ENCODE measurements around the gene CPSF7. TPM values are rescaled to one million over a fixed set of nuclear protein-coding genes. Genes with fewer than 3 reads are reported as not detected.

Gene CPSF7
- total RNA-seq, 1 experiment from 2014 or later: 51.1 TPM

- H3K4me2 ChIP-seq (ENCODE audit: low read length): no peak overlapping the region
- H2AFZ ChIP-seq (ENCODE audit: low read length): no peak overlapping the region
- DNase-seq: no peak
- no peak overlapping the region for H3K4me3 ChIP-seq (ENCODE audit: low read length)
- H3K4me1 ChIP-seq (ENCODE audit: insufficient read depth, low read length): peaks cover 17% of the 10 kb centered on the region
- H3K27ac ChIP-seq (ENCODE audit: low read length): no peak overlapping the region
- H4K20me1 ChIP-seq (ENCODE audit: low read length): no peaks in the 10 kb centered on the region
- BruUV-seq (replicated peaks): no TSS peak
- no peaks in the 10 kb centered on the region for H3K9me3 ChIP-seq (ENCODE audit: low read length)
- no peak for ATAC-seq
- peaks cover 9% of the 10 kb centered on the region for H3K36me3 ChIP-seq (ENCODE audit: low read depth, low read length)
- no peaks in the 10 kb centered on the region for H3K27me3 ChIP-seq (ENCODE audit: low read length)
- peaks cover 42% of the 10 kb centered on the region for H3K79me2 ChIP-seq (ENCODE audit: low read length)
- ChIA-PET POLR2A (ENCODE audit: unreplicated experiment) (interaction anchor here (0.6 kb wide), 1 partner anchor 49 kb away, joined by 5 read pairs; no protein-coding TSS in a partner anchor), CTCF (no interaction called here)
- no peaks in the 10 kb centered on the region for H3F3A ChIP-seq (ENCODE audit: low read length, unreplicated experiment)
- TF ChIP-seq EZH2 (IDR thresholded peaks at IDR 0.05; ENCODE audit: low read length, unreplicated experiment) (no peak), EZH2phosphoT487 (IDR thresholded peaks at IDR 0.05; ENCODE audit: borderline replicate concordance, low read length) (no peak), CTCF (conservative IDR thresholded peaks at IDR 0.05; ENCODE audit: low read depth, low read length) (no peak)
- intact Hi-C loops (cut with micrococcal nuclease): no loop called here
- no peak overlapping the region for H3K9ac ChIP-seq (ENCODE audit: low read length)
- H3K9me2 ChIP-seq (replicated peaks; ENCODE audit: low read length): no peaks in the 10 kb centered on the region
These were observed 70.3 kb downstream of the CPSF7 start for GRCh38 chr11:61359516-61359915.

- POLR2A ChIA-PET (ENCODE audit: unreplicated experiment): no interaction called here
- Histone ChIP-seq H3K4me2 (ENCODE audit: low read length) (no peak overlapping the region), H3K4me1 (ENCODE audit: insufficient read depth, low read length) (peaks cover 13% of the 10 kb centered on the region), H2AFZ (ENCODE audit: low read length) (no peak overlapping the region), H4K20me1 (ENCODE audit: low read length) (no peaks in the 10 kb centered on the region), H3F3A (ENCODE audit: low read length, unreplicated experiment) (no peaks in the 10 kb centered on the region), H3K27ac (ENCODE audit: low read length) (no peak overlapping the region), H3K4me3 (ENCODE audit: low read length) (no peak overlapping the region), H3K79me2 (ENCODE audit: low read length) (peaks cover 33% of the 10 kb centered on the region), H3K27me3 (ENCODE audit: low read length) (no peaks in the 10 kb centered on the region), H3K36me3 (ENCODE audit: low read depth, low read length) (no peaks in the 10 kb centered on the region), H3K9me3 (ENCODE audit: low read length) (no peaks in the 10 kb centered on the region), H3K9me2 (replicated peaks; ENCODE audit: low read length) (no peaks in the 10 kb centered on the region), H3K9ac (ENCODE audit: low read length) (no peak overlapping the region)
- ATAC-seq (no peak), DNase-seq (no peak)
- CTCF ChIA-PET: no interaction called here
- intact Hi-C loops (cut with micrococcal nuclease): no loop called here
- TF ChIP-seq EZH2phosphoT487 (IDR thresholded peaks at IDR 0.05; ENCODE audit: borderline replicate concordance, low read length) (no peak), CTCF (conservative IDR thresholded peaks at IDR 0.05; ENCODE audit: low read depth, low read length) (no peak), EZH2 (IDR thresholded peaks at IDR 0.05; ENCODE audit: low read length, unreplicated experiment) (no peak)
- no TSS peak for BruUV-seq (replicated peaks)
These were observed 71.2 kb downstream of the CPSF7 start for GRCh38 chr11:61358566-61358965.

DNA sequence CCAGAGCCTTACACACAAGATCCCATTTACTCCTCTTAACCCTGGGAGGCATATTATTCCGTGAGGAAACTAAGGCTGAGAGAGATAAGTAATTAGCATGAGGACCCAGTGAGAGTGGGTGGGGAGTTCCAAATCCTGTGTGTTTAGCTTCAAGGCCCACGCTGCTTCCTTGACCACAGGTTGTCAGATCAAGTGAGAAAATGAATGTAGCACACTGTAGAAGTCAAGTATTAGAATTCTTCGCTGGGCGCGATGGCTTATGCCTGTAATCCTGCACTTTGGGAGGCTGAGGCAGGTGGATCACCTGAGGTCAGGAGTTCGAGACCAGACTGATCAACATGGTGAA lies 71.9 kb downstream of the CPSF7 start:
- no peak overlapping the region for H2AFZ ChIP-seq (ENCODE audit: low read length)
- TF ChIP-seq CTCF (conservative IDR thresholded peaks at IDR 0.05; ENCODE audit: low read depth, low read length) (no peak), EZH2phosphoT487 (IDR thresholded peaks at IDR 0.05; ENCODE audit: borderline replicate concordance, low read length) (no peak), EZH2 (IDR thresholded peaks at IDR 0.05; ENCODE audit: low read length, unreplicated experiment) (no peak)
- H3K4me1 ChIP-seq (ENCODE audit: insufficient read depth, low read length): peaks cover 10% of the 10 kb centered on the region; the same call in 1 of the 2 replicates
- no peaks in the 10 kb centered on the region for H4K20me1 ChIP-seq (ENCODE audit: low read length)
- ATAC-seq (no peak), DNase-seq (no peak)
- POLR2A ChIA-PET (ENCODE audit: unreplicated experiment): no interaction called here
- CTCF ChIA-PET: no interaction called here
- H3K9ac ChIP-seq (ENCODE audit: low read length): no peak overlapping the region
- no peaks in the 10 kb centered on the region for H3K27me3 ChIP-seq (ENCODE audit: low read length)
- intact Hi-C loops (cut with micrococcal nuclease): no loop called here
- peaks cover 4% of the 10 kb centered on the region; the same call in 1 of the 2 replicates for H3K36me3 ChIP-seq (ENCODE audit: low read depth, low read length)
- BruUV-seq (replicated peaks): no TSS peak
- H3K9me2 ChIP-seq (replicated peaks; ENCODE audit: low read length): no peaks in the 10 kb centered on the region
- no peaks in the 10 kb centered on the region for H3F3A ChIP-seq (ENCODE audit: low read length, unreplicated experiment)
- no peak overlapping the region for H3K4me2 ChIP-seq (ENCODE audit: low read length)
- H3K79me2 ChIP-seq (ENCODE audit: low read length): peaks cover 26% of the 10 kb centered on the region
- no peak overlapping the region for H3K27ac ChIP-seq (ENCODE audit: low read length)
- no peak overlapping the region for H3K4me3 ChIP-seq (ENCODE audit: low read length)
- no peaks in the 10 kb centered on the region for H3K9me3 ChIP-seq (ENCODE audit: low read length)
